ENCODE data around the gene HOXC6.

Gene HOXC6

GRCh38 chr12:54058128-54058768, 30.0 kb downstream of the HOXC6 start (continued):
- TF ChIP-seq CREB5 (CRISPR knock-in tag; IDR thresholded peaks at IDR 0.05; ENCODE audit: low read depth) (no peak), BACH2 (CRISPR knock-in tag; IDR thresholded peaks at IDR 0.05; ENCODE audit: borderline replicate concordance) (no peak), ZC3H10 (CRISPR knock-in tag; IDR thresholded peaks at IDR 0.05) (no peak), ISL1 (CRISPR knock-in tag; IDR thresholded peaks at IDR 0.05) (no peak)

- TF ChIP-seq ESRRG (CRISPR knock-in tag; IDR thresholded peaks at IDR 0.05) (no peak), CSRNP3 (CRISPR knock-in tag; IDR thresholded peaks at IDR 0.05) (no peak), POU6F1 (CRISPR knock-in tag; IDR thresholded peaks at IDR 0.05; ENCODE audit: borderline replicate concordance, low read depth) (no peak), OSR1 (CRISPR knock-in tag; IDR thresholded peaks at IDR 0.05) (no peak), ARNTL (CRISPR knock-in tag; IDR thresholded peaks at IDR 0.05; ENCODE audit: borderline replicate concordance, low read depth) (no peak), PATZ1 (CRISPR knock-in tag; IDR thresholded peaks at IDR 0.05; ENCODE audit: borderline replicate concordance) (no peak), ISL1 (CRISPR knock-in tag; IDR thresholded peaks at IDR 0.05) (no peak), ZFP30 (CRISPR knock-in tag; IDR thresholded peaks at IDR 0.05) (no peak), TCF4 (CRISPR knock-in tag; IDR thresholded peaks at IDR 0.05; ENCODE audit: borderline replicate concordance) (no peak), ZNF70 (CRISPR knock-in tag; IDR thresholded peaks at IDR 0.05) (no peak), BACH2 (CRISPR knock-in tag; IDR thresholded peaks at IDR 0.05; ENCODE audit: borderline replicate concordance) (no peak), SNAI2 (CRISPR knock-in tag; IDR thresholded peaks at IDR 0.05) (no peak), ZNF565 (CRISPR knock-in tag; conservative IDR thresholded peaks at IDR 0.05; ENCODE audit: low read depth) (no peak), CREB5 (CRISPR knock-in tag; IDR thresholded peaks at IDR 0.05; ENCODE audit: low read depth) (no peak), ZC3H10 (CRISPR knock-in tag; IDR thresholded peaks at IDR 0.05) (no peak), TSHZ2 (CRISPR knock-in tag; IDR thresholded peaks at IDR 0.05) (no peak), CSDC2 (CRISPR knock-in tag; IDR thresholded peaks at IDR 0.05) (no peak), ZNF8 (CRISPR knock-in tag; IDR thresholded peaks at IDR 0.05) (no peak)
- ATAC-seq, result no peak
Observed at GRCh38 chr12:54059668-54060067, 31.4 kb downstream of the HOXC6 start.

Measured in SK-N-SH treated with all-trans-retinoic acid at 6 μM for 48 hours (cell line).